ENCODE data around the gene SELENOM. TPM values are rescaled to one million over a fixed set of nuclear protein-coding genes. Genes with fewer than 3 reads are reported as not detected.

Gene SELENOM
- polyA plus RNA-seq, 1 donor (not counting 4 experiments of a cell fraction or from before 2014, with no cell fraction given) = 9.1 TPM

- no peaks in the 10 kb centered on the region for H3K9me1 ChIP-seq (ENCODE audit: control insufficient read depth, extremely low read depth, insufficient read depth, low read length)
Observed at GRCh38 chr22:31135706-31136105, 28.3 kb upstream of the SELENOM start.

GRCh38 chr22:31134688-31135087, 27.3 kb upstream of the SELENOM start:
- no peak for FAIRE-seq
- H3K27ac ChIP-seq (ENCODE audit: control insufficient read depth, insufficient read depth, low read length) = no peak overlapping the region

More at GRCh38 chr22:31135706-31136105, 28.3 kb upstream of the SELENOM start:
- no peak overlapping the region for H3K4me2 ChIP-seq (ENCODE audit: control insufficient read depth, extremely low read depth, insufficient read depth, low read depth, low read length)
- no peak overlapping the region for H2AFZ ChIP-seq (ENCODE audit: control insufficient read depth, low read length)
- no peaks in the 10 kb centered on the region for H4K20me1 ChIP-seq (ENCODE audit: control insufficient read depth, extremely low read depth, insufficient read depth, low read length)
- H3K79me2 ChIP-seq (ENCODE audit: control insufficient read depth, insufficient read depth, low read length) = no peaks in the 10 kb centered on the region
- no peaks in the 10 kb centered on the region for H3K4me1 ChIP-seq (ENCODE audit: control insufficient read depth, extremely low read depth, insufficient read depth, low read length)
- DNase-seq (ENCODE audit: low read depth, low spot score) (no peak), FAIRE-seq (no peak)
- no peak for TF ChIP-seq CTCF (optimal IDR thresholded peaks at IDR 0.05 in 1 of 3, IDR thresholded peaks at IDR 0.05 in 1 of 3, conservative IDR thresholded peaks at IDR 0.05 in 1 of 3; ENCODE audit: extremely low read depth in 1 of 3, insufficient read depth in 2 of 3, low read length in 3 of 3)
- TF ChIP-seq EZH2 (IDR thresholded peaks at IDR 0.05; ENCODE audit: low read length) = no peak
- H3K9ac ChIP-seq (ENCODE audit: control insufficient read depth, extremely low read depth, insufficient read depth, low read length) = no peak overlapping the region
- no peaks in the 10 kb centered on the region for H3K36me3 ChIP-seq (ENCODE audit: control insufficient read depth in 2 of 2, extremely low read depth in 1 of 2, insufficient read depth in 2 of 2, low read length in 2 of 2)
- H3K9me3 ChIP-seq (ENCODE audit: control insufficient read depth, low read depth, low read length) = no peaks in the 10 kb centered on the region
- H3K27ac ChIP-seq (ENCODE audit: control insufficient read depth, insufficient read depth, low read length) = no peak overlapping the region
- no peak overlapping the region for H3K4me3 ChIP-seq (ENCODE audit: control insufficient read depth in 2 of 3, extremely low read depth in 1 of 3, insufficient read depth in 2 of 3, low read depth in 1 of 3, low read length in 3 of 3)
- H3K27me3 ChIP-seq (ENCODE audit: control insufficient read depth, extremely low read depth, insufficient read depth, low read length) = peaks cover 4% of the 10 kb centered on the region
- dilution Hi-C loops (cut with MboI; ENCODE audit: extremely low pct_ligation_motif_present, low sequenced_read_pairs) = no loop called here

More at GRCh38 chr22:31134688-31135087, 27.3 kb upstream of the SELENOM start:
- Histone ChIP-seq H3K9me3 (ENCODE audit: control insufficient read depth, low read depth, low read length) (no peaks in the 10 kb centered on the region), H4K20me1 (ENCODE audit: control insufficient read depth, extremely low read depth, insufficient read depth, low read length) (no peaks in the 10 kb centered on the region), H2AFZ (ENCODE audit: control insufficient read depth, low read length) (no peak overlapping the region), H3K79me2 (ENCODE audit: control insufficient read depth, insufficient read depth, low read length) (no peaks in the 10 kb centered on the region), H3K4me2 (ENCODE audit: control insufficient read depth, extremely low read depth, insufficient read depth, low read depth, low read length) (no peak overlapping the region), H3K4me1 (ENCODE audit: control insufficient read depth, extremely low read depth, insufficient read depth, low read length) (no peaks in the 10 kb centered on the region), H3K9ac (ENCODE audit: control insufficient read depth, extremely low read depth, insufficient read depth, low read length) (no peak overlapping the region), H3K9me1 (ENCODE audit: control insufficient read depth, extremely low read depth, insufficient read depth, low read length) (no peaks in the 10 kb centered on the region), H3K4me3 (ENCODE audit: control insufficient read depth in 2 of 3, extremely low read depth in 1 of 3, insufficient read depth in 2 of 3, low read depth in 1 of 3, low read length in 3 of 3) (no peak overlapping the region), H3K36me3 (ENCODE audit: control insufficient read depth in 2 of 2, extremely low read depth in 1 of 2, insufficient read depth in 2 of 2, low read length in 2 of 2) (no peaks in the 10 kb centered on the region), H3K27me3 (ENCODE audit: control insufficient read depth, extremely low read depth, insufficient read depth, low read length) (peaks cover 4% of the 10 kb centered on the region)
- dilution Hi-C loops (cut with MboI; ENCODE audit: extremely low pct_ligation_motif_present, low sequenced_read_pairs) = no loop called here
- TF ChIP-seq CTCF (optimal IDR thresholded peaks at IDR 0.05 in 1 of 3, IDR thresholded peaks at IDR 0.05 in 1 of 3, conservative IDR thresholded peaks at IDR 0.05 in 1 of 3; ENCODE audit: extremely low read depth in 1 of 3, insufficient read depth in 2 of 3, low read length in 3 of 3) (no peak), EZH2 (IDR thresholded peaks at IDR 0.05; ENCODE audit: low read length) (no peak)
- DNase-seq (ENCODE audit: low read depth, low spot score) = no peak

Measured in keratinocyte (primary cell).